Measurements from ENCODE around the gene TOX4. TPM values are rescaled to one million over a fixed set of nuclear protein-coding genes. Genes with fewer than 3 reads are reported as not detected.
A peak's percentile ranks its signal among the peaks of the same experiment; 100 is the strongest.

The TOX4 gene
- total RNA-seq, 2 experiments from 2014 or later = 66.1 to 67.5 TPM

GRCh38 chr14:21525571-21525961 lies 48.6 kb downstream of the TOX4 start:
- Mint-ChIP-seq H3K27ac (no peak overlapping the region), H3K9me3 (no peaks in the 10 kb centered on the region), H3K36me3 (no peaks in the 10 kb centered on the region), H3K4me1 (ENCODE audit: low read depth) (peaks cover 10% of the 10 kb centered on the region), H3K27me3 (no peaks in the 10 kb centered on the region), H3K4me3 (peak overlapping the region; percentile 77)
- intact Hi-C loops (cut with micrococcal nuclease) = no loop called here
- peak; percentile 18 for DNase-seq
- ChIA-PET POLR2A (interaction anchor here (0.7 to 1.9 kb wide), 4 partner anchors 15 to 141 kb away, joined by 3 to 6 read pairs (median 3); partner anchors contain the start of gene METTL3), CTCF (interaction anchor here (0.6 to 2.0 kb wide), 6 partner anchors 14 to 1662 kb away, joined by 3 to 19 read pairs (median 6); partner anchors contain the start of genes CHD8 and METTL3)

DNA sequence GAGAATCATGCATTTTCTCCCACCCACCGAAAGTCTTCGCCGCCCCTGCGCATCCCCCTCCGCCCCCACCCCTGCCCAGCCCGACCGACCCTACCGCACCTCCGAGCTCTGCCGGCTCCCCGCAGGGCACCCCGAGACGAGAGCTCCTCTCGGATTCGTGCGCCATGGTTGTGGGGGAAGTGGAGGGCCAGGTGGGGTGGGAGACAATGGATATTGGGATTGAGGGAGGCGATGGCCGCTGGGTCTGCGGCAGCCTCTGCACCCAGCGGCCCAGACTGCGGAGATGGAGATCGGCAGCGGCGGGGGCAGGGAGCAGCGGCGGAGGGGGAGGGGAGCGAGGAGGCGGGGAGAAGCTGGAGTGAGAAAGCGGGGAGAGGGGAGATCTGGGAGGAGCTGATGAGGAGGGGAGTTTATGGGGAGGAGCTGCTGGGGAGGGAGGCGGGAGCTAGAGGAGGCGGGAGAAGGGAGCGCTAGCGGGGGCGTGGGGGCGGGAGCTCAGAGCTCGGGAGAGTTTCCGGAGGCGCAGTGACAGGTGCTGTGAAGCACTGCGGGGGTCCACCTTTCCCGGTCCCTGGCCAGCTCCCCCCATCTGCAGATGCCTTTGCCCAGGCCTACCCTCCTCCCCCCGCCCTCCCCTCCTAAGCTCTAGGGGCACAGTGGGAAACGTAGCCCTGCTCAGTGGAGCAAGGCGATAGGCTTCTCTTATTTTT lies 49.1 kb downstream of the TOX4 start, which contains the start of gene SALL2:
SALL2 (minus strand) TSS at position 385 of the 710 bp plus-strand sequence; CDS start at position 166, 219 bp downstream.
- POLR2A ChIA-PET = interaction anchor here (0.7 to 1.9 kb wide), 4 partner anchors 15 to 142 kb away, joined by 3 to 6 read pairs (median 3); partner anchors contain the start of gene METTL3
- Mint-ChIP-seq H3K27ac (no peak within 1 kb of the TSS), H3K27me3 (no peaks in the 10 kb centered on the region), H3K9me3 (no peaks in the 10 kb centered on the region), H3K4me1 (ENCODE audit: low read depth) (peaks cover 10% of the 10 kb centered on the region), H3K36me3 (no peaks in the 10 kb centered on the region), H3K4me3 (peak within 1 kb of the TSS; percentile 77)
- CTCF ChIA-PET = interaction anchor here (0.7 to 2.0 kb wide), 7 partner anchors 15 to 71 kb away, joined by 3 to 19 read pairs (median 5); partner anchors contain the start of genes CHD8 and METTL3
- DNase-seq = peak; percentile 86
- intact Hi-C loops (cut with micrococcal nuclease) = loop anchor here (1.0 kb wide), 1 partner anchor 15 kb away; the partner anchor contains the start of gene METTL3

DNA sequence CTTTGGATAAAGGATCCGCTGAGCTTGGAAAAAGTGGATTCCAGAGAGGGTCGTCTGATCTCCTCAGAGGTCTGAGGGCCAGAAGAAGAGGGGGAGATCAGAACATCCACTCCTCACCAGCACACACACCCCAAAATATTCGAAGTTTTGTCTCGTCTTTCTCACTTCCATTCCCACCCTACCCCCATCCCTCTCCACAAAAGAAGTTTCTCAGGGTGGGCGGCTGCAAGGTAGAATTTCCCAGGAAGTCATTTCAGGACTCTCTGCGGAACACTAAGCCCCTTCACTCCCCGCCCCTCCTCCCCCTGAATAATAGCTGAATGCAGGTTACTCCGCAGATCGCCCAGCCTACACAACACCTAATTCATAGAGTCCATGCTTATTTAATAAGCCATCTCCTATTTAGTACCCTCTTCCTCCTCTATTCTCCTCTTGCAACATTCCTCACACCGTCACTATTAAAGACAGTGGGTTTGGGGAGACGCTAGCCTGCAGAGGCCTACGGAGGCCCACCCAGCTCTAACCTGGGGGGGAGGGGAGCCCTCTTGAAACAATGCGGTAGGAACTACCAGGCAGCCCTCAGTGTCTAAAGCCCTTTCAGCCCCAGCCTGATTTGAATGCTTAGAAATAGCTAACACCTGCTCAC lies 49.8 kb downstream of the TOX4 start:
- no peaks in the 10 kb centered on the region for H3K27me3 Mint-ChIP-seq
- H3K4me1 Mint-ChIP-seq (ENCODE audit: low read depth) = peaks cover 10% of the 10 kb centered on the region
- H3K4me3 Mint-ChIP-seq = peak overlapping the region; percentile 77
- no peaks in the 10 kb centered on the region for H3K9me3 Mint-ChIP-seq
- intact Hi-C loops (cut with micrococcal nuclease) = loop anchor here (1.0 kb wide), 1 partner anchor 15 kb away; the partner anchor contains the start of gene METTL3
- no peaks in the 10 kb centered on the region for H3K36me3 Mint-ChIP-seq
- H3K27ac Mint-ChIP-seq = no peak overlapping the region
- ChIA-PET CTCF (interaction anchor here (0.7 to 2.0 kb wide), 6 partner anchors 16 to 71 kb away, joined by 3 to 19 read pairs (median 6); partner anchors contain the start of genes CHD8 and METTL3), POLR2A (interaction anchor here (0.8 to 1.9 kb wide), 3 partner anchors 16 to 25 kb away, joined by 3 to 6 read pairs (median 3); partner anchors contain the start of gene METTL3)
- DNase-seq = no peak

DNA sequence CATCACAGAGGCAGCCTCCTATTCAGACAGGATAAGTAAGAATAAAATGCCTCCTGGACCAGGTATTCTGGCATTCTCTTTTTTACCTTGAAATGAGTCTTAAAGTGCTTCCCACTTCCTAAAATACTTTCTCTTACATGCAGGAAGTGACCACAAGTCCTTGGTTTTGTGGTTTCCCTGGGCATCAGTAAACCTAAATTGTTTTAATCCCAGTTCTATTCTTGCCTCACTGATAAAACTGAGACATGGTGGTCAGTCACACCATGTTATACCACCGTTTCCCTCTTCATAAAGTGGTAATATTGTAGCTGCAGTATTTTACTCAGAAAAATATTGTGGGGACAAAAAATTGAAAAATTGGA lies 50.3 kb downstream of the TOX4 start:
- no peak for DNase-seq
- H3K36me3 Mint-ChIP-seq = no peaks in the 10 kb centered on the region
- H3K4me1 Mint-ChIP-seq (ENCODE audit: low read depth) = peaks cover 10% of the 10 kb centered on the region
- intact Hi-C loops (cut with micrococcal nuclease) = no loop called here
- no peaks in the 10 kb centered on the region for H3K9me3 Mint-ChIP-seq
- H3K4me3 Mint-ChIP-seq = no peak overlapping the region
- H3K27me3 Mint-ChIP-seq = no peaks in the 10 kb centered on the region
- POLR2A ChIA-PET = interaction anchor here (0.7 kb wide), 1 partner anchor 315 kb away, joined by 4 read pairs; no protein-coding TSS in a partner anchor
- H3K27ac Mint-ChIP-seq = no peak overlapping the region
- CTCF ChIA-PET = interaction anchor here (1.6 kb wide), 1 partner anchor 62 kb away, joined by 3 read pairs; no protein-coding TSS in a partner anchor

DNA sequence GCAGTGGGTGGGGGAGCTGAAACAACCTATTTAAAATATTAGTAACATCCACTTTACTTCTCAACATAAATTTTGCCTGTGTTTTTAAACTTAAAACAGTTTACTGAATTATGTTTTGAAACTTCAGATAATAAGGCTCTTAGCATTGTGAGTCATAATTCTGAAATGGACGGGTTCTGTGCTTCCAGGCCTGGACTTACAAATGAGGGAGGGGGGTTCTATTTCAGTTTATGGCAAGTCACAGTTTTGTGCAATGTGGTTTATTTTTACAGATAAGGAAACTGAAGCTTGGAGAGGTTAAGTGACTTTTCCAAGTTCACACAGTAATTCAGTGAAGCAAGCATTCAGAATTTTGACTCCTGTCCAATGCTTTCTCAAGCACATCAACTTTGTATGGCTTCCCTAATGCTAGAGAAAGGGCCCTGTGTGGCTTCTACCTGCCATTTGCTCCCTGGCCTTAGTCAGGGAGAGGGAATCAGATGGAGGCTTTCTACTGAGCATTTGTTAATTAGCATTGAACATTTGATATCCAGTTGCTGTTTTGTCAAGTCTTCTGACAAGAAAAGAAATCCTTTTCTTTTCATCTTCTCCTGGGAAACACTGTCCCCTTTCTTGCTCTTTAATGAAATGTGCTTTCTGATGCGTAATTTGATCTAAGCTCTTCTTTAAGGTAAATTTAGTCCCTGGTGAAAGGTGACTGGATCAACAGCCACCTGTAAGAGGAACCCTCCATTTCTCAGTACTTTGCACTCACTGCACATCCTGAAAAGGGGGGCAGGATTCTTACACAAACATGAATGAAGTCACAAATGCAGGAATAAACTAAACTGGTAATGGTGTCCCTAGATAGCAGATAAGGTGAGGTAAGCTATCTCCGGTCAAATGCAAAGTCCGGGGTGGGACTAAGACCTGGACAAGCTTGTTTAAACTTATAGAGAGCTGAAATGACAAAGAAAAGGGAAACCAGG lies 51.7 kb downstream of the TOX4 start:
- Mint-ChIP-seq H3K36me3 (no peaks in the 10 kb centered on the region), H3K4me3 (no peak overlapping the region), H3K27me3 (peaks cover 3% of the 10 kb centered on the region), H3K9me3 (no peaks in the 10 kb centered on the region), H3K27ac (no peak overlapping the region), H3K4me1 (ENCODE audit: low read depth) (peaks cover 10% of the 10 kb centered on the region)
- ChIA-PET CTCF (interaction anchor here (0.8 to 1.2 kb wide), 2 partner anchors 18 to 30 kb away, joined by 3 read pairs; partner anchors contain the start of gene METTL3), POLR2A (interaction anchor here (1.1 kb wide), 1 partner anchor 17 kb away, joined by 4 read pairs; the partner anchor contains the start of gene METTL3)
- no peak for DNase-seq
- intact Hi-C loops (cut with micrococcal nuclease) = no loop called here

GRCh38 chr14:21529515-21529914 lies 52.5 kb downstream of the TOX4 start:
- ChIA-PET POLR2A (interaction anchor here (1.1 kb wide), 1 partner anchor 18 kb away, joined by 4 read pairs; the partner anchor contains the start of gene METTL3), CTCF (no interaction called here)
- H3K4me3 Mint-ChIP-seq = no peak overlapping the region
- H3K36me3 Mint-ChIP-seq = no peaks in the 10 kb centered on the region
- H3K27me3 Mint-ChIP-seq = peaks cover 3% of the 10 kb centered on the region
- no peak for DNase-seq
- no peaks in the 10 kb centered on the region for H3K9me3 Mint-ChIP-seq
- H3K27ac Mint-ChIP-seq = no peak overlapping the region
- peaks cover 10% of the 10 kb centered on the region for H3K4me1 Mint-ChIP-seq (ENCODE audit: low read depth)
- intact Hi-C loops (cut with micrococcal nuclease) = no loop called here

DNA sequence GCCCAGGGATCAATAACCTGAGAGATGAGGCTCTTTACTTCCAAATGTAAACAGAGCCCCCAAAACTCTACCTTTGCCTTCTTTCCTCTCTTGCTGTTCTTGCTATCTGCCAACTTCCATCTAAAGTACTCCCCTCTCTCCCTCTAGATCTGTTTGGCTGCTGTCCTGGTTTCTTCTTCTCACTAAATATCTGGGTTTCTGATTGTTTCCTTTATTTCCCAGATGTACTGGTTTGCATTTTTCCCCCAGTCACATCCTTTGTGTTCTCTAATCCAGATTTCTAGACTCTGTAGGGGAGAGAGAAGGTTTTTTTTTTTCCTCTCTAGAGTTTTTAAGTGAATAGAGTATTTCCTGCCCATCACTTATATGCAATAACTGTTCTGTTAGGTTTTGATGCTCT lies 56.3 kb downstream of the TOX4 start:
- Mint-ChIP-seq H3K36me3 (no peaks in the 10 kb centered on the region), H3K9me3 (no peaks in the 10 kb centered on the region), H3K27me3 (peaks cover 23% of the 10 kb centered on the region), H3K4me3 (no peak overlapping the region), H3K4me1 (ENCODE audit: low read depth) (peaks cover 8% of the 10 kb centered on the region), H3K27ac (no peak overlapping the region)
- POLR2A ChIA-PET = no interaction called here
- DNase-seq = no peak
- intact Hi-C loops (cut with micrococcal nuclease) = no loop called here
- CTCF ChIA-PET = interaction anchor here (1.0 to 1.1 kb wide), 2 partner anchors 9 to 35 kb away, joined by 3 to 4 read pairs; no protein-coding TSS in a partner anchor

GRCh38 chr14:21534576-21534975 lies 57.6 kb downstream of the TOX4 start:
- peaks cover 8% of the 10 kb centered on the region for H3K4me1 Mint-ChIP-seq (ENCODE audit: low read depth)
- intact Hi-C loops (cut with micrococcal nuclease) = no loop called here
- no peak overlapping the region for H3K27ac Mint-ChIP-seq
- H3K36me3 Mint-ChIP-seq = no peaks in the 10 kb centered on the region
- CTCF ChIA-PET = interaction anchor here (0.6 to 1.1 kb wide), 2 partner anchors 10 to 214 kb away, joined by 3 read pairs; no protein-coding TSS in a partner anchor
- no peak overlapping the region for H3K4me3 Mint-ChIP-seq
- POLR2A ChIA-PET = no interaction called here
- H3K27me3 Mint-ChIP-seq = peaks cover 33% of the 10 kb centered on the region
- DNase-seq = no peak
- no peaks in the 10 kb centered on the region for H3K9me3 Mint-ChIP-seq

- DNase-seq = no peak
Measured at GRCh38 chr14:21535545-21536417, 58.8 kb downstream of the TOX4 start.

DNA sequence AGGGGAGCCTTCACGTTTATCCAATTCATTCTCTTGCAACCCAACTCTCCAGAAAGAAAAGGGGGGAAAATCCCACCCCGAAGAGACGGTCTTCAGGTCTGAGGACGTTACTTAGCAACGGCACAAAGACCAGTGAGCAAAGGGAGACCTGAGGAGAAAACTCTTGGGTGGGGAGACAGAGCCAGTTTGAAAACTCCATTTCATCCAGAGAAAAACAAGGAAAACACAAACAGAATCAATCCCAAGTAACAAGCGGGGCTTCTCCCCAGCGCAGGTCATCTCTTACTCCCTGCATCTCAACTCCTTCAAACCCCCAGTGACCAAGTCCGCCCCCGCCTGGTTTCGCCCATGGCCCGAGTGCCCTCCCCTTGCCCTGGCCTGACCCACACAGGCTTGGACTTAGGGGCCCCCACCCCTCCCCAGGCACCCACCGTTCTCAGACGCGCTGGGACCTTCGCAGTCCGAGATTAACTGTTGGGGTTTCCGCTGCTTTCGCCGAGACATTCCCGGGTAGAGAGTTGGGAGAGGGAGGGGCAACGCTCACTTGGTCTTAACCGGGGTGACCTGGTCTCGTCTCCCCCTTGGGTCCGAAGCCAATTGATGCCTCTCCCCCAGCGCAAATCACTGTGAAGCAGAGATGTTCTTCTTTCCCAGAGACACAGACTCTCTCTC lies 59.6 kb downstream of the TOX4 start:
- H3K4me1 Mint-ChIP-seq (ENCODE audit: low read depth) = peaks cover 8% of the 10 kb centered on the region
- H3K4me3 Mint-ChIP-seq = no peak overlapping the region
- POLR2A ChIA-PET = no interaction called here
- no peak for DNase-seq
- peaks cover 34% of the 10 kb centered on the region for H3K27me3 Mint-ChIP-seq
- H3K36me3 Mint-ChIP-seq = no peaks in the 10 kb centered on the region
- no peak overlapping the region for H3K27ac Mint-ChIP-seq
- CTCF ChIA-PET = no interaction called here
- intact Hi-C loops (cut with micrococcal nuclease) = no loop called here
- H3K9me3 Mint-ChIP-seq = no peaks in the 10 kb centered on the region

More at GRCh38 chr14:21535545-21536417, 58.8 kb downstream of the TOX4 start:
- Mint-ChIP-seq H3K27me3 (peaks cover 34% of the 10 kb centered on the region), H3K4me1 (ENCODE audit: low read depth) (peaks cover 8% of the 10 kb centered on the region), H3K27ac (no peak overlapping the region), H3K36me3 (no peaks in the 10 kb centered on the region), H3K9me3 (no peaks in the 10 kb centered on the region), H3K4me3 (no peak overlapping the region)
- POLR2A ChIA-PET = no interaction called here
- intact Hi-C loops (cut with micrococcal nuclease) = no loop called here
- CTCF ChIA-PET = no interaction called here
